ENCODE results near the gene SLC18A2. TPM values are rescaled to one million over a fixed set of nuclear protein-coding genes. Genes with fewer than 3 reads are reported as not detected.

SLC18A2 gene
- total and polyA plus RNA-seq, 9 of the 15 experiments (the other 6 are each of a cell fraction or from before 2014, with no cell fraction given) = 0.03 to 5.4 (median 0.40) TPM

DNA sequence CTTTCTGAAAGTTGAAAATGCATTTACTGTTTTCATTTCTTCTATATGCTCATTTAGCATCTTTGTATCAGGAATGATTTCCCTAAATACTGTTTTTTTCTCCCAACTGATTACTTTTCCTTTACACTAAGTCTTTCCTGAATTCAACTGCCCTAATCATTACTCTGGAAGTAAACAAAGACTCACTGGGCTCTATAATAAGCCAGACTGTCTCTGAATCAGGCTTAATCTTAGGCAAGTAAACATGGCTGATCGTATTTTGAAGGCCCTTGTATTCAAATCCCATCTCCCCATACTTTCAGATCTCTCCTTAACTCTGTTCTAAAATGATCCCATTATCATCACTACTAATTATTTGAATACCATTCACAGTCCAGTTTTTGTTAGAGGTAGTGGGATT lies 72.7 kb downstream of the SLC18A2 start (continued):
- no peak for TF ChIP-seq U2AF2 (optimal IDR thresholded peaks at IDR 0.05; ENCODE audit: low read depth, low read length)

DNA sequence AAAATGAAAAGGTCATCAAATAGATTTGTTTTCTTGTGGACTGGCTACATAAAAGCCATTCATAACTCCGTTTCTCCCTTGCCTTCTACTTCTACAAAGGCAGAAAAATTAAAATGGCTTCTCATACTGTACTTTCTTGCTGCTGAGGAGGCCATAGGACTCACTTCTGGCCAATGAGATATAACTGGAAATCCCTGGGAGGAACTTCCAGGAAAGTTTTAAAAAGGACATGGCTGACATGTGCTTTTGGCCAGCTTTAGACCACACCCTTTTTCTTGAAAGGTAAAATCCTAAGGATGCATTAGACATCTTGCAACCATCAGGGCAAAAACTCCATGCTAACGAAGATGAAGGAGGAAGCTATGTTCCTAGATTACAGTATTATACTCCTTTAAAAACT lies 75.8 kb downstream of the SLC18A2 start:
- CTCF ChIA-PET (ENCODE audit: low intra/inter-chr PET ratio) = no interaction called here
- TF ChIP-seq USF2 (CRISPR knock-in tag; IDR thresholded peaks at IDR 0.05) (no peak), CBX1 (IDR thresholded peaks at IDR 0.05; ENCODE audit: low read depth) (no peak), ATF1 (CRISPR knock-in tag; IDR thresholded peaks at IDR 0.05) (no peak), ATF1 (tag; IDR thresholded peaks at IDR 0.05) (no peak), MNT (conservative IDR thresholded peaks at IDR 0.05) (no peak), HMG20B (CRISPR knock-in tag; IDR thresholded peaks at IDR 0.05) (no peak), SIRT6 (IDR thresholded peaks at IDR 0.05; ENCODE audit: low read depth, low read length) (no peak), MXI1 (IDR thresholded peaks at IDR 0.05; ENCODE audit: low read depth, low read length) (no peak), GATAD2A (IDR thresholded peaks at IDR 0.05) (no peak), HNRNPUL1 (IDR thresholded peaks at IDR 0.05; ENCODE audit: low read length) (no peak)
- TF ChIP-seq, protein P1, sequence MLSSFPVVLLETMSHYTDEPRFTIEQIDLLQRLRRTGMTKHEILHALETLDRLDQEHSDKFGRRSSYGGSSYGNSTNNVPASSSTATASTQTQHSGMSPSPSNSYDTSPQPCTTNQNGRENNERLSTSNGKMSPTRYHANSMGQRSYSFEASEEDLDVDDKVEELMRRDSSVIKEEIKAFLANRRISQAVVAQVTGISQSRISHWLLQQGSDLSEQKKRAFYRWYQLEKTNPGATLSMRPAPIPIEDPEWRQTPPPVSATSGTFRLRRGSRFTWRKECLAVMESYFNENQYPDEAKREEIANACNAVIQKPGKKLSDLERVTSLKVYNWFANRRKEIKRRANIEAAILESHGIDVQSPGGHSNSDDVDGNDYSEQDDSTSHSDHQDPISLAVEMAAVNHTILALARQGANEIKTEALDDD (IDR thresholded peaks at IDR 0.05) = no peak
- POLR2A ChIA-PET = no interaction called here
- FAIRE-seq = no peak
- no peak for ATAC-seq
- H3K4me1 ChIP-seq (replicated peaks in 1 of 2; ENCODE audit: control insufficient read depth in 2 of 2, insufficient read depth in 2 of 2, low read length in 2 of 2) = no peaks in the 10 kb centered on the region
- no peaks in the 10 kb centered on the region; the same call in 1 of the 2 replicates for H4K20me1 ChIP-seq (replicated peaks; ENCODE audit: control insufficient read depth, insufficient read depth, low read length)
- H3K9ac ChIP-seq (ENCODE audit: insufficient read depth in 1 of 2, low read depth in 2 of 2, low read length in 2 of 2) = no peak overlapping the region
- in situ Hi-C loops (cut with MboI) (no loop called here), intact Hi-C loops (cut with micrococcal nuclease) (no loop called here)
- H3K9me3 ChIP-seq (replicated peaks; ENCODE audit: control insufficient read depth, insufficient read depth, low read depth, low read length) = no peaks in the 10 kb centered on the region
- H3K4me2 ChIP-seq (ENCODE audit: insufficient read depth, low read length) = no peak overlapping the region
- WGBS (ENCODE audit: insufficient coverage, low coverage, missing lambda C conversion rate) = 90% methylated on average over 2 of the region's 2 CpGs
- H3K36me3 ChIP-seq (ENCODE audit: control insufficient read depth, insufficient read depth, low read length) = peaks cover 68% of the 10 kb centered on the region
- H3K79me2 ChIP-seq (ENCODE audit: control insufficient read depth, insufficient read depth, low read length) = peaks cover 68% of the 10 kb centered on the region
- no peak overlapping the region for H3K4me3 ChIP-seq
- H3K27me3 ChIP-seq (ENCODE audit: control insufficient read depth in 2 of 2, insufficient read depth in 2 of 2, low read length in 2 of 2) = no peaks in the 10 kb centered on the region
- BruUV-seq (replicated peaks) = no TSS peak
- no peak for DNase-seq (ENCODE audit: extremely low read depth in 1 of 4, low spot score in 3 of 4)
- H2AFZ ChIP-seq (ENCODE audit: low read depth, low read length) = no peak overlapping the region
- H3K27ac ChIP-seq (ENCODE audit: extremely low read depth, low read depth, low read length) = no peak overlapping the region
- no peaks in the 10 kb centered on the region for H3K9me1 ChIP-seq (ENCODE audit: control insufficient read depth, insufficient read depth, low read length)
